Keratinocyte (primary cell): ENCODE measurements around the gene CPEB1.

ENCODE experiments used
- EZH2 ChIP-seq: IDR thresholded peaks from one replicate; pipeline ENCODE4 v1.6.1; 2012; ENCODE audit warnings: inconsistent platforms, mild to moderate bottlenecking, low read length, moderate library complexity
- TF ChIP-seq, protein P1 (sequence below), 3 experiments: IDR thresholded peaks in 1 of 3; conservative IDR thresholded peaks in 1 of 3; optimal IDR thresholded peaks in 1 of 3; 2 replicates in 2 of 3; 3 replicates in 1 of 3; pipeline versions ENCODE3 to v1.5.1; 2011; ENCODE audit warnings: low read length in 3 of 3, mild to moderate bottlenecking in 3 of 3, moderate library complexity in 2 of 3, control low read depth in 1 of 3, inconsistent platforms in 1 of 3; ENCODE audit not compliant: insufficient read depth in 2 of 3; ENCODE audit errors: extremely low read depth in 1 of 3

DNA sequence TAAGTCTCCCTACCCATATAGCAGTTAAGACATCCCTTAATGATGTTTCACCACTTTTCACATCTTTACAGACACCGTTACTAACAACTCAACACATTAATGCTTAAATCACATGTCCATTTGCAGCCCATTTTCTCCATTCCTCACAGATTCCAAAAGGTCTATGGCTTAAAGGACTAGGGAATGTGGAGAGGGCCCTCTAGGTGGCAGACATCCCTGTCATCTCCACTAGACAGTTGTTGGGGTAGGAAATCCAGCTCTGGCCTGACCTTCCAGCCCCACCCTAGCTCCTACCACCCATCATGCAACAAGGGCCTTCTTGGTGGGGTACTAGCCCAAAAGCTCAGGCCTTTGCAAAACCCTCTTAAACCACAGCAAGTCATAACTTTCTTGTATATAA lies 25.2 kb downstream of the CPEB1 start:
- TF ChIP-seq, protein P1, sequence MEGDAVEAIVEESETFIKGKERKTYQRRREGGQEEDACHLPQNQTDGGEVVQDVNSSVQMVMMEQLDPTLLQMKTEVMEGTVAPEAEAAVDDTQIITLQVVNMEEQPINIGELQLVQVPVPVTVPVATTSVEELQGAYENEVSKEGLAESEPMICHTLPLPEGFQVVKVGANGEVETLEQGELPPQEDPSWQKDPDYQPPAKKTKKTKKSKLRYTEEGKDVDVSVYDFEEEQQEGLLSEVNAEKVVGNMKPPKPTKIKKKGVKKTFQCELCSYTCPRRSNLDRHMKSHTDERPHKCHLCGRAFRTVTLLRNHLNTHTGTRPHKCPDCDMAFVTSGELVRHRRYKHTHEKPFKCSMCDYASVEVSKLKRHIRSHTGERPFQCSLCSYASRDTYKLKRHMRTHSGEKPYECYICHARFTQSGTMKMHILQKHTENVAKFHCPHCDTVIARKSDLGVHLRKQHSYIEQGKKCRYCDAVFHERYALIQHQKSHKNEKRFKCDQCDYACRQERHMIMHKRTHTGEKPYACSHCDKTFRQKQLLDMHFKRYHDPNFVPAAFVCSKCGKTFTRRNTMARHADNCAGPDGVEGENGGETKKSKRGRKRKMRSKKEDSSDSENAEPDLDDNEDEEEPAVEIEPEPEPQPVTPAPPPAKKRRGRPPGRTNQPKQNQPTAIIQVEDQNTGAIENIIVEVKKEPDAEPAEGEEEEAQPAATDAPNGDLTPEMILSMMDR (optimal IDR thresholded peaks at IDR 0.05 in 1 of 3, IDR thresholded peaks at IDR 0.05 in 1 of 3, conservative IDR thresholded peaks at IDR 0.05 in 1 of 3; ENCODE audit: extremely low read depth in 1 of 3, insufficient read depth in 2 of 3, low read length in 3 of 3): peak; percentile 18 to 52 (median 27)
- no peak for TF ChIP-seq EZH2
